Neural cell (in vitro differentiated cells): ENCODE results near the gene KCNJ10.

Experiments used
- EP300 ChIP-seq: fragments of 450-650 bp; conservative IDR thresholded peaks from 2 replicates; pipeline ENCODE4 v1.6.1; 2014; ENCODE audit warnings: antibody characterized with exemption, mild to moderate bottlenecking, moderate library complexity; ENCODE audit not compliant: poor library complexity, severe bottlenecking
- EZH2 ChIP-seq: fragments of 200-600, 300-800 bp; shearing (Covaris generic), sonication (generic); IDR thresholded peaks from 2 replicates; pipeline ENCODE4 v1.6.1; 2014; ENCODE audit warnings: antibody characterized with exemption, low read length, borderline replicate concordance, mild to moderate bottlenecking; ENCODE audit not compliant: insufficient read depth, poor library complexity, severe bottlenecking
- POLR2AphosphoS5 ChIP-seq: IDR thresholded peaks from 2 replicates; pipeline ENCODE4 v1.6.1; 2012
- RAD21 ChIP-seq: fragments of 450-650 bp; conservative IDR thresholded peaks from 2 replicates; pipeline ENCODE4 v1.6.1; 2014; ENCODE audit warnings: antibody characterized with exemption, mild to moderate bottlenecking, moderate library complexity
- SMC3 ChIP-seq: fragments of 450-650 bp; conservative IDR thresholded peaks from 2 replicates; pipeline ENCODE4 v1.6.1; 2014; ENCODE audit warnings: antibody characterized with exemption, mild to moderate bottlenecking, moderate library complexity; ENCODE audit not compliant: poor library complexity
- TAF1 ChIP-seq: IDR thresholded peaks from 2 replicates; pipeline ENCODE4 v1.6.1; 2012; ENCODE audit warnings: low read depth
- TF ChIP-seq, protein P1 (sequence below): fragments of 450-650 bp; IDR thresholded peaks from 2 replicates; pipeline ENCODE4 v1.5.1; 2014; ENCODE audit warnings: antibody characterized with exemption, mild to moderate bottlenecking, moderate library complexity; ENCODE audit not compliant: poor library complexity, severe bottlenecking
- TF ChIP-seq, protein P2 (sequence below): IDR thresholded peaks from 2 replicates; pipeline ENCODE4 v1.6.1; 2012; ENCODE audit warnings: borderline replicate concordance

- TF ChIP-seq, protein P1, sequence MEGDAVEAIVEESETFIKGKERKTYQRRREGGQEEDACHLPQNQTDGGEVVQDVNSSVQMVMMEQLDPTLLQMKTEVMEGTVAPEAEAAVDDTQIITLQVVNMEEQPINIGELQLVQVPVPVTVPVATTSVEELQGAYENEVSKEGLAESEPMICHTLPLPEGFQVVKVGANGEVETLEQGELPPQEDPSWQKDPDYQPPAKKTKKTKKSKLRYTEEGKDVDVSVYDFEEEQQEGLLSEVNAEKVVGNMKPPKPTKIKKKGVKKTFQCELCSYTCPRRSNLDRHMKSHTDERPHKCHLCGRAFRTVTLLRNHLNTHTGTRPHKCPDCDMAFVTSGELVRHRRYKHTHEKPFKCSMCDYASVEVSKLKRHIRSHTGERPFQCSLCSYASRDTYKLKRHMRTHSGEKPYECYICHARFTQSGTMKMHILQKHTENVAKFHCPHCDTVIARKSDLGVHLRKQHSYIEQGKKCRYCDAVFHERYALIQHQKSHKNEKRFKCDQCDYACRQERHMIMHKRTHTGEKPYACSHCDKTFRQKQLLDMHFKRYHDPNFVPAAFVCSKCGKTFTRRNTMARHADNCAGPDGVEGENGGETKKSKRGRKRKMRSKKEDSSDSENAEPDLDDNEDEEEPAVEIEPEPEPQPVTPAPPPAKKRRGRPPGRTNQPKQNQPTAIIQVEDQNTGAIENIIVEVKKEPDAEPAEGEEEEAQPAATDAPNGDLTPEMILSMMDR, result no peak
- TF ChIP-seq POLR2AphosphoS5, result no peak
- no peak for TF ChIP-seq TAF1
- TF ChIP-seq, protein P2, sequence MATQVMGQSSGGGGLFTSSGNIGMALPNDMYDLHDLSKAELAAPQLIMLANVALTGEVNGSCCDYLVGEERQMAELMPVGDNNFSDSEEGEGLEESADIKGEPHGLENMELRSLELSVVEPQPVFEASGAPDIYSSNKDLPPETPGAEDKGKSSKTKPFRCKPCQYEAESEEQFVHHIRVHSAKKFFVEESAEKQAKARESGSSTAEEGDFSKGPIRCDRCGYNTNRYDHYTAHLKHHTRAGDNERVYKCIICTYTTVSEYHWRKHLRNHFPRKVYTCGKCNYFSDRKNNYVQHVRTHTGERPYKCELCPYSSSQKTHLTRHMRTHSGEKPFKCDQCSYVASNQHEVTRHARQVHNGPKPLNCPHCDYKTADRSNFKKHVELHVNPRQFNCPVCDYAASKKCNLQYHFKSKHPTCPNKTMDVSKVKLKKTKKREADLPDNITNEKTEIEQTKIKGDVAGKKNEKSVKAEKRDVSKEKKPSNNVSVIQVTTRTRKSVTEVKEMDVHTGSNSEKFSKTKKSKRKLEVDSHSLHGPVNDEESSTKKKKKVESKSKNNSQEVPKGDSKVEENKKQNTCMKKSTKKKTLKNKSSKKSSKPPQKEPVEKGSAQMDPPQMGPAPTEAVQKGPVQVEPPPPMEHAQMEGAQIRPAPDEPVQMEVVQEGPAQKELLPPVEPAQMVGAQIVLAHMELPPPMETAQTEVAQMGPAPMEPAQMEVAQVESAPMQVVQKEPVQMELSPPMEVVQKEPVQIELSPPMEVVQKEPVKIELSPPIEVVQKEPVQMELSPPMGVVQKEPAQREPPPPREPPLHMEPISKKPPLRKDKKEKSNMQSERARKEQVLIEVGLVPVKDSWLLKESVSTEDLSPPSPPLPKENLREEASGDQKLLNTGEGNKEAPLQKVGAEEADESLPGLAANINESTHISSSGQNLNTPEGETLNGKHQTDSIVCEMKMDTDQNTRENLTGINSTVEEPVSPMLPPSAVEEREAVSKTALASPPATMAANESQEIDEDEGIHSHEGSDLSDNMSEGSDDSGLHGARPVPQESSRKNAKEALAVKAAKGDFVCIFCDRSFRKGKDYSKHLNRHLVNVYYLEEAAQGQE, result no peak
- TF ChIP-seq EZH2, result no peak
- TF ChIP-seq SMC3, result no peak
- no peak for TF ChIP-seq RAD21
- no peak for TF ChIP-seq EP300
These were observed 120.8 kb downstream of the KCNJ10 start for GRCh38 chr1:159949123-159949522.
